CD4-positive, alpha-beta T cell (primary cell): ENCODE measurements around the gene DPM2. TPM values are rescaled to one million over a fixed set of nuclear protein-coding genes. Genes with fewer than 3 reads are reported as not detected.

Experiments
- ATAC-seq: fragments of 200-7000 bp; cut with Tn5 transposase; one replicate; pipeline ENCODE4 v1.10.0; 2022; ENCODE audit warnings: mild to moderate bottlenecking; ENCODE audit not compliant: poor library complexity
- CTCF ChIA-PET: fragments of 350-600 bp; sonication (Branson Sonifier 250); formaldehyde crosslinking; loops from one replicate; lab custom pipeline; 2021; ENCODE audit warnings: antibody characterized with exemption, inconsistent platforms; lab: Charles Lee
- POLR2A ChIA-PET: fragments of 350-600 bp; sonication (Branson Sonifier 250); formaldehyde crosslinking; loops from one replicate; lab custom pipeline; 2021; ENCODE audit warnings: antibody characterized with exemption, inconsistent platforms; lab: Charles Lee
- DNase-seq, 14 experiments: peaks; one replicate each; pipeline ENCODE4 v3.0.0-alpha.2; 2013 to 2020; ENCODE audit warnings: mixed read lengths in 2 of 14
- H3K27ac ChIP-seq, 2 donors: one replicate each; pipeline versions ENCODE4 v1.5.1 to v1.7.0; 2013; ENCODE audit warnings: low read length in 2 of 2, low read depth in 1 of 2, mild to moderate bottlenecking in 1 of 2
- H3K27me3 ChIP-seq, 2 experiments: 1 replicate in 1 of 2; 2 replicates in 1 of 2; pipeline versions ENCODE4 v1.6.1 to v1.7.0; 2013; ENCODE audit warnings: low read length in 2 of 2, control low read depth in 1 of 2, mild to moderate bottlenecking in 1 of 2, moderate library complexity in 1 of 2; ENCODE audit not compliant: insufficient read depth in 2 of 2, control insufficient read depth in 1 of 2
- H3K36me3 ChIP-seq: one replicate; pipeline ENCODE4 v1.6.1; 2013; ENCODE audit warnings: low read length, control low read depth; ENCODE audit not compliant: insufficient read depth
- H3K4me1 ChIP-seq: one replicate; pipeline ENCODE4 v1.6.1; 2013; ENCODE audit warnings: low read length, control low read depth; ENCODE audit not compliant: insufficient read depth
- H3K4me3 ChIP-seq: one replicate; pipeline ENCODE4 v1.5.1; 2013; ENCODE audit warnings: mild to moderate bottlenecking, low read length, moderate library complexity
- H3K9me3 ChIP-seq, 2 experiments: 1 replicate in 1 of 2; 2 replicates in 1 of 2; pipeline versions ENCODE4 v1.6.1 to v1.7.0; 2013; ENCODE audit warnings: low read length in 2 of 2, mild to moderate bottlenecking in 2 of 2, control low read depth in 1 of 2, moderate library complexity in 1 of 2; ENCODE audit not compliant: control insufficient read depth in 1 of 2, insufficient read depth in 1 of 2
- H3K27ac Mint-ChIP-seq: one replicate; pipeline ENCODE4 v1.8.0; 2020; ENCODE audit warnings: mixed read lengths
- H3K27me3 Mint-ChIP-seq: one replicate; pipeline ENCODE4 v1.8.0; 2021; ENCODE audit warnings: mixed read lengths
- H3K36me3 Mint-ChIP-seq: one replicate; pipeline ENCODE4 v1.8.0; 2021; ENCODE audit warnings: low read depth, mixed read lengths
- H3K4me1 Mint-ChIP-seq: one replicate; pipeline ENCODE4 v1.8.0; 2021; ENCODE audit warnings: low read depth, mixed read lengths
- H3K4me3 Mint-ChIP-seq: one replicate; pipeline ENCODE4 v1.8.0; 2020; ENCODE audit warnings: mild to moderate bottlenecking, mixed read lengths
- H3K9me3 Mint-ChIP-seq: one replicate; pipeline ENCODE4 v1.8.0; 2020; ENCODE audit warnings: mixed read lengths
- CTCF ChIP-seq: fragments of 200-600 bp; IDR thresholded peaks from one replicate; pipeline ENCODE4 v1.8.0; 2022; ENCODE audit warnings: antibody characterized with exemption, mild to moderate bottlenecking
- intact Hi-C, 2 experiments: fragments of 100-400 bp; cut with DNase I in 1 of 2; cut with micrococcal nuclease in 1 of 2; formaldehyde crosslinking; loops; one replicate each; pipeline versions ENCODE4 v1.15.1 to v1.9.0; 2023 to 2025; cut with DNase I, micrococcal nuclease
- total RNA-seq, 174 experiments: library from RNA in 2 of 174; stranded (reverse) in 2 of 174; gene quantifications; one replicate each; pipeline ENCODE4 v1.2.3 and lab custom pipeline; 2021 to 2026

The DPM2 gene
- total RNA-seq, 2 experiments from 2014 or later: 41.7 to 47.6 TPM

DNA sequence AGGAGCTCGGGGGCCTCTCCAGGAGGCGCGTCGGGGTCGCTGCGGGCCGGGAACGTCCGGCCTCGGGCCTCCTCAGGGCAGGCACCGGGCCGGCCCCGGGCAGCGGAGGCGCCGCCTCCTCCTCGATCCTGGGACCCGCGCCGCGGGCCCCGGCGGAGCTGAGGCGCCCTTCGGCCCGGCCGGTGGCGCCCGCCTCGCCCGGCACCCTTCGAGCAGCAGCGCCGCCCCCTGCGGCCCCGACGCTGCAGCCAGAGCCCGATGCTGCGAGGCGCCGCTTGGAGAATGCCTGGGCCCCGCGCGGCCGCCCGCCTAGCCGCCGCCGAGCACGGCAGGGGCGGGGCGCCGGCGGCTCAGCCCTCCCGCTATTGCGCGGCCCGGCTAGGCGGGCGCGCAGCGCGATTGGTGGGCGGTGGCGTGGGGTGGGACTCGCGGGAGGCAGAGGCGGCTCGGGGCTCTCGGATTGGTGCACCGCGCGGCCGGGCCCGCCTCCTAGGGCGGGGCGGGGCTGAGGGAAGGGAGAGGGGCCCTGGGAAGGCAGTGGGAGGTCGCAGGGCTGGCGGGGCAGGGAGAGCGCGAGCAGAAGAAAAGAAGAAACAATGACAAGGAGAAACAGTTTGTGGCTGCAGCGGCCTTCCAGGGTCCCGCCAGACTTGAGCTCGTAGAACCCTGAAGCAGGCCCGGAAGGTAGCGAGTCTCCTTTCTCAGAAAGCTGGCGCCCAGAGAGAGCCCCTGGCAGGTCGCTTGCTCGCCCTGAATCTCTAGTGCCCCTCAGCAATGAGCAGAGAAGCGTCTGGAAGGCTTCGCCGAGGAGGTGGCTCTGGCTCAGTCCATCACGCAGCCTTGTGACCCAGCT is 43.3 kb upstream of the DPM2 start, which contains the start of gene EEIG1:
EEIG1 (minus strand) TSS at position 284 of the 853 bp plus-strand sequence. CDS start 852 bp downstream, outside the sequence.
- peaks cover 23% of the 10 kb centered on the region for H3K36me3 ChIP-seq
- ATAC-seq: peak; percentile 88
- ChIA-PET CTCF (interaction anchor here (0.8 to 4.0 kb wide), 7 partner anchors 10 to 54 kb away, joined by 3 to 24 read pairs (median 6); no protein-coding TSS in a partner anchor), POLR2A (interaction anchor here (1.0 to 34.9 kb wide), 16 partner anchors 10 to 91 kb away, joined by 4 to 1020 read pairs (median 6); partner anchors contain the start of gene NAIF1)
- intact Hi-C loops: loop anchor here (1.0 to 2.0 kb wide), 6 partner anchors 11 to 54 kb away; no protein-coding TSS in a partner anchor
- Mint-ChIP-seq H3K27ac (peak within 1 kb of the TSS; percentile 99), H3K4me1 (peaks cover 47% of the 10 kb centered on the region), H3K4me3 (peak within 1 kb of the TSS; percentile 96), H3K36me3 (peaks cover 51% of the 10 kb centered on the region), H3K9me3 (no peaks in the 10 kb centered on the region), H3K27me3 (no peaks in the 10 kb centered on the region)
- H3K4me1 ChIP-seq: peaks cover 58% of the 10 kb centered on the region
- H3K27ac ChIP-seq: peak within 1 kb of the TSS; percentile 53 to 57
- H3K4me3 ChIP-seq: peak within 1 kb of the TSS; percentile 67
- peak; percentile 95 to 99 (median 97) for DNase-seq
- no peaks in the 10 kb centered on the region for H3K9me3 ChIP-seq
- H3K27me3 ChIP-seq: no peaks in the 10 kb centered on the region
- TF ChIP-seq CTCF: no peak

- H3K4me3 Mint-ChIP-seq: peak overlapping the region; percentile 91
- Histone ChIP-seq H3K4me1 (peaks cover 66% of the 10 kb centered on the region), H3K9me3 (no peaks in the 10 kb centered on the region), H3K27me3 (no peaks in the 10 kb centered on the region), H3K4me3 (peak overlapping the region; percentile 67), H3K36me3 (peaks cover 31% of the 10 kb centered on the region), H3K27ac (peak overlapping the region in 1 of 2 donors; percentile 21)
- ATAC-seq (peak; percentile 6), DNase-seq (peak in 9 of 14 experiments; percentile 42 to 81 (median 63))
- H3K27me3 Mint-ChIP-seq: no peaks in the 10 kb centered on the region
- intact Hi-C loops: loop anchor here (2.0 kb wide), 2 partner anchors 37 to 47 kb away; no protein-coding TSS in a partner anchor
- H3K36me3 Mint-ChIP-seq: peaks cover 57% of the 10 kb centered on the region
- no peak for TF ChIP-seq CTCF
- peaks cover 54% of the 10 kb centered on the region for H3K4me1 Mint-ChIP-seq
- ChIA-PET CTCF (interaction anchor here (0.8 to 4.0 kb wide), 6 partner anchors 22 to 55 kb away, joined by 3 to 24 read pairs (median 5); no protein-coding TSS in a partner anchor), POLR2A (interaction anchor here (0.8 to 34.9 kb wide), 12 partner anchors 11 to 92 kb away, joined by 4 to 1020 read pairs (median 8); partner anchors contain the start of gene NAIF1)
- peak overlapping the region; percentile 97 for H3K27ac Mint-ChIP-seq
- no peaks in the 10 kb centered on the region for H3K9me3 Mint-ChIP-seq
Observed at GRCh38 chr9:127980060-127980705, 42.5 kb upstream of the DPM2 start.
